ENCODE measurements around the gene LMF1.

GRCh38 chr16:1011316-1012082, 40.7 kb upstream of the LMF1 start:
- TF ChIP-seq CTCF (IDR thresholded peaks at IDR 0.05) (no peak), POLR2A (IDR thresholded peaks at IDR 0.05) (no peak), POLR2AphosphoS5 (IDR thresholded peaks at IDR 0.05) (no peak)

Data from prostate gland (tissue), 2 donors.